ENCODE measurements around the gene HRNR. TPM values are rescaled to one million over a fixed set of nuclear protein-coding genes. Genes with fewer than 3 reads are reported as not detected.

The HRNR gene
- total RNA-seq, 1 donor from 2014 or later, result not detected

Other genes with a start within 250 kb of the HRNR start
- gene S100A10, start 230.3 kb downstream of the HRNR start, total RNA-seq, result 263 and 272 TPM in 2 replicates
- gene S100A11, start 187.2 kb downstream of the HRNR start, total RNA-seq, result 450 TPM in 2 replicates
- gene TCHHL1, start 135.1 kb downstream of the HRNR start, total RNA-seq, result not detected in 2 replicates
- 0.07 TPM in 1 of 2 replicates, not detected in the other for gene TCHH, start 108.7 kb downstream of the HRNR start, total RNA-seq
- not detected in 2 replicates for gene RPTN, start 65.0 kb downstream of the HRNR start, total RNA-seq
- gene FLG, start 101.0 kb upstream of the HRNR start, total RNA-seq, result not detected in 2 replicates
- not detected in 2 replicates for gene FLG2, start 135.8 kb upstream of the HRNR start, total RNA-seq
- gene CRNN, start 190.1 kb upstream of the HRNR start, total RNA-seq, result not detected in 2 replicates